ENCODE results near the gene LRRK1.

- TF ChIP-seq, protein P1, sequence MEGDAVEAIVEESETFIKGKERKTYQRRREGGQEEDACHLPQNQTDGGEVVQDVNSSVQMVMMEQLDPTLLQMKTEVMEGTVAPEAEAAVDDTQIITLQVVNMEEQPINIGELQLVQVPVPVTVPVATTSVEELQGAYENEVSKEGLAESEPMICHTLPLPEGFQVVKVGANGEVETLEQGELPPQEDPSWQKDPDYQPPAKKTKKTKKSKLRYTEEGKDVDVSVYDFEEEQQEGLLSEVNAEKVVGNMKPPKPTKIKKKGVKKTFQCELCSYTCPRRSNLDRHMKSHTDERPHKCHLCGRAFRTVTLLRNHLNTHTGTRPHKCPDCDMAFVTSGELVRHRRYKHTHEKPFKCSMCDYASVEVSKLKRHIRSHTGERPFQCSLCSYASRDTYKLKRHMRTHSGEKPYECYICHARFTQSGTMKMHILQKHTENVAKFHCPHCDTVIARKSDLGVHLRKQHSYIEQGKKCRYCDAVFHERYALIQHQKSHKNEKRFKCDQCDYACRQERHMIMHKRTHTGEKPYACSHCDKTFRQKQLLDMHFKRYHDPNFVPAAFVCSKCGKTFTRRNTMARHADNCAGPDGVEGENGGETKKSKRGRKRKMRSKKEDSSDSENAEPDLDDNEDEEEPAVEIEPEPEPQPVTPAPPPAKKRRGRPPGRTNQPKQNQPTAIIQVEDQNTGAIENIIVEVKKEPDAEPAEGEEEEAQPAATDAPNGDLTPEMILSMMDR (IDR thresholded peaks at IDR 0.05): no peak
- no peak for TF ChIP-seq POLR2A (IDR thresholded peaks at IDR 0.05)
Observed at GRCh38 chr15:100944244-100944895, 25.2 kb downstream of the LRRK1 start.
